ENCODE measurements around the gene RBKS. TPM values are rescaled to one million over a fixed set of nuclear protein-coding genes. Genes with fewer than 3 reads are reported as not detected.
"Not testable (repeated sequence)": the region's sequence is repeated elsewhere in the genome, so short reads cannot be mapped to it uniquely, and the experiment has no call there.

Gene RBKS
- total RNA-seq, 3 donors from 2014 or later: 5.9 to 10.6 (median 10.3) TPM

GRCh38 chr2:27751377-27751776 lies 138.8 kb downstream of the RBKS start:
- H3K4me1 ChIP-seq (ENCODE audit: low read depth): no peaks in the 10 kb centered on the region
- H3K9me3 ChIP-seq: peaks cover 3% of the 10 kb centered on the region
- H3K4me3 ChIP-seq: no peak overlapping the region
- DNase-seq (no peak), ATAC-seq (no peak)
- H3K36me3 ChIP-seq (ENCODE audit: low read depth): no peaks in the 10 kb centered on the region
- intact Hi-C loops (cut with DNase I, micrococcal nuclease): no loop called here
- TF ChIP-seq CTCF (IDR thresholded peaks at IDR 0.05): no peak

DNA sequence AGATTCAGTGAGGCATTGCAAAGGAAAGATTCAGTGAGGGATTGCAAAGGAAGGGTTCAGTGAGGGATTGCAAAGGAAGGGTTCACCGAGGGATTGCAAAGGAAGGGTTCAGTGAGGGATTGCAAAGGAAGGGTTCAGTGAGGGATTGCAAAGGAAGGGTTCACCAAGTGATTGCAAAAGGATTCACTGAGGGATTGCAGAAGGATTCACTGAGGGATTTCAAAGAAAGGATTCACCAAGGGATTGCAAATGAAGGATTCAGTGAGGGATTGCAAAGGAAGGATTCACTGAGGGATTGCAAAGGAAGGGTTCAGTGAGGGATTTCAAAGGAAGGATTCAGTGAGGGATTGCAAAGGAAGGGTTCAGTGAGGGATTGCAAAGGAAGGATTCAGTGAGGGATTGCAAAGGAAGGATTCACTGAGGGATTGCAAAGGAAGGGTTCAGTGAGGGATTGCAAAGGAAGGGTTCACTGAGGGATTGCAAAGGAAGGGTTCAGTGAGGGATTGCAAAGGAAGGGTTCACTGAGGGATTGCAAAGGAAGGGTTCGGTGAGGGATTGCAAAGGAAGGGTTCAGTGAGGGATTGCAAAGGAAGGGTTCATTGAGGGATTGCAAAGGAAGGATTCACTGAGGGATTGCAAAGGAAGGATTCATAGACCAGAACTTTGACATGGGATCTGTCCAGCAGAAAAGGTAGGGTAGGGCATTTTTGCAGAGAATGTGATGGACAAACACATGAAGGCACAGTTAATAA lies 141.2 kb downstream of the RBKS start:
- ATAC-seq; intact Hi-C loops (cut with DNase I, micrococcal nuclease); H3K4me3 ChIP-seq; H3K36me3 ChIP-seq (ENCODE audit: low read depth); DNase-seq; H3K9me3 ChIP-seq; H3K4me1 ChIP-seq (ENCODE audit: low read depth): not testable (repeated sequence)

GRCh38 chr2:27747827-27748352 lies 142.3 kb downstream of the RBKS start:
- ATAC-seq: no peak
- no peak for TF ChIP-seq CTCF (IDR thresholded peaks at IDR 0.05)
- DNase-seq: no peak
- peaks cover 3% of the 10 kb centered on the region for H3K9me3 ChIP-seq
- intact Hi-C loops (cut with DNase I, micrococcal nuclease): no loop called here
- no peak overlapping the region for H3K4me3 ChIP-seq
- H3K36me3 ChIP-seq (ENCODE audit: low read depth): no peaks in the 10 kb centered on the region
- no peaks in the 10 kb centered on the region for H3K4me1 ChIP-seq (ENCODE audit: low read depth)

- intact Hi-C loops (cut with DNase I, micrococcal nuclease): no loop called here
- DNase-seq: no peak
- no peaks in the 10 kb centered on the region for H3K36me3 ChIP-seq (ENCODE audit: low read depth)
- no peak for ATAC-seq
- peaks cover 3% of the 10 kb centered on the region for H3K9me3 ChIP-seq
- H3K4me1 ChIP-seq (ENCODE audit: low read depth): no peaks in the 10 kb centered on the region
- H3K4me3 ChIP-seq: no peak overlapping the region
- no peak for TF ChIP-seq CTCF (IDR thresholded peaks at IDR 0.05)
These were observed 143.9 kb downstream of the RBKS start for GRCh38 chr2:27746325-27746724.

- H3K4me1 ChIP-seq (ENCODE audit: low read depth); intact Hi-C loops (cut with DNase I, micrococcal nuclease); H3K36me3 ChIP-seq (ENCODE audit: low read depth); DNase-seq; ATAC-seq; H3K9me3 ChIP-seq; H3K4me3 ChIP-seq: not testable (repeated sequence)
These were observed 144.7 kb downstream of the RBKS start for GRCh38 chr2:27745494-27745893.

DNA sequence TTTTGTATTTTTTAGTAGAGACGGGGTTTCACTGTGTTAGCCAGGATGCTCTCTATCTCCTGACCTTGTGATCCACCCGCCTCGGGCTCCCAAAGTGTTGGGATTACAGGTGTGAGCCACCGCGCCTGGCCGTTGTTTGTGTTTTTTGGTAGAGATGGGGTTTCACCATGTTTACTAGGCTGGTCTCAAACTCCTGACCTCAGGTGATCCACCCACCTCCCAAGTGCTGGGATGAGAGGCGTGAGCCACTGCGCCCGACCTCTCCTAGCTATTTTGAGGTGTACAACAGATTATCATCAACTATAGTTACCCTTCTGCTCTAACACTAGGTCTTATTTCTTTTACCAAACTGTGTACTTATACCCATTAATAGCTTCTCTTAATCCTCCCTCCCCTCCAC lies 147.6 kb downstream of the RBKS start:
- H3K9me3 ChIP-seq: no peaks in the 10 kb centered on the region
- no peak for TF ChIP-seq CTCF (IDR thresholded peaks at IDR 0.05)
- DNase-seq (no peak), ATAC-seq (no peak)
- intact Hi-C loops (cut with DNase I, micrococcal nuclease): no loop called here
- H3K4me3 ChIP-seq: no peak overlapping the region
- H3K4me1 ChIP-seq (ENCODE audit: low read depth): no peaks in the 10 kb centered on the region
- no peaks in the 10 kb centered on the region for H3K36me3 ChIP-seq (ENCODE audit: low read depth)
